SK-N-MC (cell line): Measurements from ENCODE around the gene PPY.
"Not testable (repeated sequence)": the region's sequence is repeated elsewhere in the genome, so short reads cannot be mapped to it uniquely, and the experiment has no call there.

ENCODE experiments used
- DNase-seq: peaks from one replicate; pipeline ENCODE4 v3.0.0-alpha.2; 2011; ENCODE audit warnings: low read depth, low spot score
- H3K27ac ChIP-seq: fragments of 200-600 bp; sonication (generic); 2 replicates; pipeline ENCODE4 v1.5.1; 2016; ENCODE audit warnings: mixed run types
- H3K36me3 ChIP-seq: fragments of 200-600 bp; sonication (generic); 2 replicates; pipeline ENCODE4 v1.6.1; 2017; ENCODE audit warnings: antibody characterized with exemption, low read length, mixed read lengths; ENCODE audit not compliant: insufficient read depth
- H3K4me3 ChIP-seq: fragments of 200-600 bp; sonication (generic); 2 replicates; pipeline ENCODE4 v1.5.1; 2016
- H3K9ac ChIP-seq: fragments of 200-600 bp; sonication (generic); 2 replicates; pipeline ENCODE4 v1.8.0; 2017; ENCODE audit warnings: mixed run types, mixed read lengths; ENCODE audit not compliant: insufficient read length
- H3K9me3 ChIP-seq: fragments of 200-600 bp; sonication (generic); 2 replicates; pipeline ENCODE4 v1.6.1; 2017; ENCODE audit warnings: low read depth, mild to moderate bottlenecking, antibody characterized with exemption, low read length, moderate library complexity, mixed read lengths
- EZH2 ChIP-seq: fragments of 200-600 bp; sonication (generic); IDR thresholded peaks from one replicate; pipeline ENCODE4 v1.6.1; 2017; ENCODE audit warnings: antibody characterized with exemption
- FOXP2 ChIP-seq: optimal IDR thresholded peaks from 2 replicates; pipeline ENCODE3; 2011; ENCODE audit warnings: mild to moderate bottlenecking, moderate library complexity; ENCODE audit not compliant: insufficient read depth; ENCODE audit errors: extremely low read length, control extremely low read depth
- POLR2AphosphoS5 ChIP-seq: IDR thresholded peaks from 2 replicates; pipeline ENCODE4 v1.6.1; 2012; ENCODE audit warnings: mild to moderate bottlenecking, low read depth, low read length, borderline replicate concordance

PPY gene

DNA sequence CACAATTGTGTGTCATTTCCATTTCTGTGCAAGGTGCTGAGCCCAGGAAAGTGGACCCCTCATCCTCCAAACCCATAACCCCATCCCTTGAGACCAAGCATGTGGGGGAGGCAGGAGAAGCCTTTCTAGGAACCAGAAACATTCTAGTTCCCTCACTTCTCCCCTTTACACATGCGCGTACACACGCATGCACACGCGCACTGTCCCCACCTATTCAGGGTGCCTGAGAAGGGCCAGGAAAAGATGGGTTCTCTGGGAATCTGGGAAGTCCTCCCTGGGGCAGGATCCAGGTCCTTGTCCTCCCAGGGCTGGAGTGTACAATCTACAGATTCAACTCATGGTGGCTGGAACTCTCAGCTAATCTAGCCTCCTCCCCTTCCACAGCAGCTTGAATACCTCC, 2.4 kb downstream of the PPY start:
- Histone ChIP-seq H3K9ac (no peak overlapping the region), H3K4me3 (no peak overlapping the region), H3K27ac (no peak overlapping the region), H3K9me3 (no peaks in the 10 kb centered on the region), H3K36me3 (no peaks in the 10 kb centered on the region)
- TF ChIP-seq POLR2AphosphoS5, result no peak
- TF ChIP-seq FOXP2, result no peak
- no peak for TF ChIP-seq EZH2
- no peak for DNase-seq

DNA sequence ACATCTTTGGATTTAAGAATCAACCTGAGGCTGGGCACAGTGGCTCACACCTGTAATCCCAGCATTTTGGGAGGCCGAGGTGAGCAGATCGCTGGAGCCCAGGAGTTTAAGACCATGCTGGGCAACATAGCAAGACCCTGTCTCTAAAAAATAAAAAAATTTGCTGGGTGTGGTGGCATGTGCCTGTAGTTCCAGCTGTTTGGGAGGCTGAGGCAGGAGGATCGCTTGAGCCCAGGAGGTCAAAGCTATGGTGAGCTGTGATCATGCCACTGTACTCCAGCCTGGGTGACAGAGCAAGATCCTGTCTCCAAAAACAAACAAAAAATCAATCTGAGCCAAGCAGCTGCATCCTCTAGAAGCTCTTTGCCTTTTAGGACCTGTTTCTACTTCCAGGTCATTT, 2.8 kb downstream of the PPY start:
- H3K36me3 ChIP-seq, H3K9me3 ChIP-seq, H3K9ac ChIP-seq, H3K27ac ChIP-seq, DNase-seq, H3K4me3 ChIP-seq: not testable (repeated sequence)

DNA sequence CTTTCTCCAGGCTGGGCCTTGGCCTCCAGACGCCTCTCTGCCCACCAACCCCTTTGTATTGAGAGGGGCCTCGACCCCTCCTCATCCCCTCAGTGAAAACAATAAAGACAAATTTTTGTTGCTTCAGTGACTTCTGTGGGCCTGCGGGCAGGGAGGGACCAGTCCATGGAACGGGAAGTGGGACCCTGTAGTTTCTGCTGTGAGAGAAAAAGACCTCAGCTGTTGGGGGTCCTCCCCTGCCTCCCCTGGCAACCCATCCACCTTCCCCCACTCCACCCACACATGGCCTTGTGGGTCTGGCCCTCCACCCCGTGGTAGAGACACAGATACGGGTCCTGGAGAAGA, 3.5 kb downstream of the PPY start:
- no peaks in the 10 kb centered on the region for H3K9me3 ChIP-seq
- no peak for DNase-seq
- no peaks in the 10 kb centered on the region for H3K36me3 ChIP-seq
- H3K4me3 ChIP-seq, result no peak overlapping the region
- TF ChIP-seq EZH2, result no peak
- TF ChIP-seq FOXP2, result no peak
- TF ChIP-seq POLR2AphosphoS5, result no peak
- H3K9ac ChIP-seq, result no peak overlapping the region
- no peak overlapping the region for H3K27ac ChIP-seq

DNA sequence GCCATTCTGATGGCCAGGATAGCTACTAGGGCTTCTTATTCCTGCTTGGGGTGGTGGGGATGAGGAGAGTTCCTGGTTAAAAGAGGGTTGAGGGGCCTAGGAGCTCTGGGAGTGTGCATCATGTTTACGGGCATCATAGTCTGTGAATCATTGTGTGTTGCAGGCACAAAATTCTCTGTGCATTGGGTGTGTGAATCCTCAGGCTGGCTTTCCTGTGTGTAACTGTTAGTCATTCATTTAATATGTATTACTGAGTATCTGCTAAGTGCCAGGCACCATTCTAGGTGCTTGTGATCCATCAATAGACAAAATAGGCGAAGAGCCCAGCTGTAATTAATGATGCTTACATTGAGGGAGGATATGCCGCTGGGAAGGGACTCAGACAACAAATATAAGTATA, 5.8 kb downstream of the PPY start:
- Histone ChIP-seq H3K4me3 (no peak overlapping the region), H3K36me3 (no peaks in the 10 kb centered on the region), H3K9ac (no peak overlapping the region), H3K27ac (no peak overlapping the region), H3K9me3 (no peaks in the 10 kb centered on the region)
- no peak for DNase-seq
- TF ChIP-seq FOXP2, result no peak
- no peak for TF ChIP-seq POLR2AphosphoS5
- TF ChIP-seq EZH2, result no peak

DNA sequence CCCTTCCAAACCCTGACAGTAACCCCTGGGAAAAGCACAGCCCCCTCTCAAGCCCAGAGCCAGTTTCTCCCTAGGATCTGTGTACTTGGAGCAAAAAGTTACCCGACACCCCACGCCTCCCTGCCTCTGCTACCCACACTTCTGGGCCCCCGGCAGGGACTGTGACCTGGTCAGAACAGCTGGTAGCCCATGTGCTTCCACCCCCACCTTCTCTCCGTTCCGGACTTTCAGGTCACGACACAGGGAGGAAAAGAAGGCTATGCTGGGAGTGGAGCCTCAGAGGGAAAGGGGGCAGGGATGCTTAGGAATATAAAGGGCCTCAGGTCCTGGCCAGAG, 6.4 kb downstream of the PPY start:
- Histone ChIP-seq H3K4me3 (no peak overlapping the region), H3K27ac (no peak overlapping the region), H3K36me3 (no peaks in the 10 kb centered on the region), H3K9me3 (no peaks in the 10 kb centered on the region), H3K9ac (no peak overlapping the region)
- TF ChIP-seq EZH2, result no peak
- no peak for TF ChIP-seq POLR2AphosphoS5
- no peak for TF ChIP-seq FOXP2
- DNase-seq, result no peak

DNA sequence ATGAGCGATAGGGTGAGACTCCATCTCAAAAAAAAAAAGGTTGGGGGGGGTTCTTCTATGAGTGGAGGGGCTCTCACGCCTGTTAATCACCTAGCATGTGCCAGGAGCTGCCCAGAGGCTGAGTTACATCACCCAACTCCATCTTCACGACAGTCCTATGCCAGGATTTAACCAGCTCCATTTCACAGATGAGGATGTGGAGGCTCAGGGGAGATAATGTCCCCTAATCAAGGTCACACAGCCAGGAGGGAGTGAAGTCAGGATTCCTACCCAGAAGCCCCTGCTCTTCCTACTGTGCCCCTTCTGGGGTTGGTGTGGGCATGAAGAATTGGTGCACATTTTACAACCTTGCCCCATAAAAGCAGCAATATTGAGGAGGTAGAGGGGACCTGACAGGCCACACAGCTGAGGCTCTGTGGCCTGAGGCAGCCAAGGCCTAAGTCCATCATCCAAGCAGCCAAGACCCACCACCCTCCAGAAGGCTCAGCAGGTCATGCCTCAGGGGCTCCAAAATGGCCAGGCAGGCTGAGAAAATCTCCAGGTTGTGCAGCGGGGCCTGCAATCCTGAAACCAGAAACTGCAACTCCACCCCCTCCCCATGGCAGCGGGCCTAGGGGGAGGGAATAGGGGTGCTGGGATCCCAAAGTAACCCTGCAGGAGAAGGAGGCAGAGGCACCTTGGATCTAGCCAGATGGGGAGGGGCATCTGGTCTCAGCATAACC, 6.9 kb downstream of the PPY start:
- H3K9ac ChIP-seq, result no peak overlapping the region

DNA sequence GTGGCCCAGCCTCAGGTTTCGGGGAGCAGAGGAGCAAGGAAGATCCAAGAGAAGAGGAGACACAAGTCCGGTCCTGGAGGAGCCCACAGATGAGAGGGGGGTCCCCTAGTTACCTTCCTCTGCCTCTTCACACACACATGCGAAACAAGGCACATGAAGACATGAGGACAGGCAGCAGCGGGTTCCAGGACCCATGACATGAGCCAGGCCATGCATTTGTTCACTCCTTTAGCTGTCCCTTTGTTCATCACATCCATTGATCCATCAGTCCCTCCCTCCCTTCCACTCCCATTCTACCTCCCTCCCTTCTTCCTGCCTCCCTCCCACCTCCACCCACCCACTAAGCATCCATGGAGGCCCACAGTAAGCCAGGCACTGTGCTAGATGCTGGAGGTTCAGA, 9.4 kb downstream of the PPY start:
- DNase-seq, result no peak
- H3K4me3 ChIP-seq, result no peak overlapping the region
- H3K27ac ChIP-seq, result no peak overlapping the region
- no peak for TF ChIP-seq EZH2
- TF ChIP-seq FOXP2, result no peak
- no peak for TF ChIP-seq POLR2AphosphoS5
- H3K9me3 ChIP-seq, result no peaks in the 10 kb centered on the region
- no peak overlapping the region for H3K9ac ChIP-seq
- H3K36me3 ChIP-seq, result no peaks in the 10 kb centered on the region

More for the DNA sequence above, 6.9 kb downstream of the PPY start:
- Histone ChIP-seq H3K9me3 (no peaks in the 10 kb centered on the region), H3K27ac (no peak overlapping the region), H3K4me3 (no peak overlapping the region), H3K36me3 (no peaks in the 10 kb centered on the region)
- no peak for DNase-seq
- TF ChIP-seq POLR2AphosphoS5, result no peak
- TF ChIP-seq FOXP2, result no peak
- no peak for TF ChIP-seq EZH2

DNA sequence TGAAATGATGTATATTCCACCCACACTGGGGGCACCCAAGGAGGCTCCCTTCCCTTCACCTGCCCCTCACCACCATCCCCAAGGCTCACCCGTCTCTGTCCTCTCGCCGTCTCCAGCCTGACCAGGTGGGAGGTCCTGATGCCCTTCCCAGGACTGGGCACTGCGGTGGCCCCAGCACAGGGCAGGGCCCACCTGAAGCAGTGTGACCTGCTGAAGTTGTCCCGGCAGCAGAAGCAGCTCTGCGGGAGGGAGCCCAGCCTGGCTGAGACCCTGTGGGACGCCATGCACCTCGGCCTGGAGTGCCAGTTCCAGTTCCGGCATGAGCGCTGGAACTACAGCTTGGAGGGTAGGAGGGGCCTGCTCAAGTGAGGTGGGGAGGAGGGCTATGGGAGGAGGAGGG, 9.9 kb downstream of the PPY start:
- Histone ChIP-seq H3K36me3 (no peaks in the 10 kb centered on the region), H3K27ac (no peak overlapping the region), H3K9me3 (no peaks in the 10 kb centered on the region), H3K9ac (no peak overlapping the region), H3K4me3 (no peak overlapping the region)
- DNase-seq, result no peak
- no peak for TF ChIP-seq POLR2AphosphoS5
- TF ChIP-seq FOXP2, result no peak
- TF ChIP-seq EZH2, result no peak

DNA sequence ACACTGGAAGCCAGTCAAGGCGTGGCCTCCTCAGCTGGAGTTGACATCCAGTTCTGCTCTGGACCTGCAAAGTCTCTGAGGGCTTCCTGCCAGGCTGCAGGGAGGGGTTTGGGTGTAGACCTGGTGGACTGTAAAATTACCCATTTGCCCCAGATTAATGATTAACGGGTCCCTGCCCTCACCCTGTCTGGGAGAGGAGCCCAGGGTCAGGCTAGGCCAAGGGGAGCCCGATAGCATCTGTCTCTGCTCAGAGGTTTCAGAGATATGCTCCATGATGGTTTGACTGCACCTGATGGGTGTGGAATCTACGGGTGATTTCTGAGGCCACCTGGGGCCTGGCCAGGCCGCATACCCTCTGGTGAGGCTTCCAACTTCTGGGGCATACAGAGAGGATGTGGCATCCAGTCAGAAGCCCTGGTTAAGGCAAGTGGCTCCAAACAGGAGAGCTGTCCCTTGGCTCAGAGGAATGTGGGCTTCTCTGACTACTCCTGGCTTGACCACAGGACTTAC, 11.2 kb downstream of the PPY start:
- Histone ChIP-seq H3K36me3 (no peaks in the 10 kb centered on the region), H3K9me3 (no peaks in the 10 kb centered on the region), H3K9ac (no peak overlapping the region), H3K4me3 (no peak overlapping the region), H3K27ac (no peak overlapping the region)
- TF ChIP-seq EZH2, result no peak
- TF ChIP-seq POLR2AphosphoS5, result no peak
- no peak for TF ChIP-seq FOXP2
- no peak for DNase-seq

DNA sequence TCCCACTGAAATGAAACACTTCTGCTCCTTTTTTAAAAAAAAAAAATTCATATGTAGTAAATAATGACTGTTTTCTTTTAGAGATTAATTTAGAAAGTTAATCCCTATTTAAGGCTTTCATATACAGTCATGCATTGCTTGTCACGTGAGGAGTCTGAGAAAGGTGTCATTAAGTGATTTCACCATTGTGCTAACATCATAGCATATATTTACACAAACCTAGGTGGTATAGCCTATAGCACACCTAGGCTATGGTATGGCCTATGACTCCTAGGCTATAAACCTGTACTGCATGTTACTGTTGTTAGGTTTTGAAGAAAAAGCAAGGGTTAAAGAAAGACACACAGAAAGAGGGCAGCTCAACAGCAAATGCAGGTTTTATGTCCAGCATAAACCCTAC, 13.7 kb downstream of the PPY start:
- TF ChIP-seq EZH2, result no peak
- no peak for TF ChIP-seq FOXP2
- TF ChIP-seq POLR2AphosphoS5, result no peak
- Histone ChIP-seq H3K9me3 (no peaks in the 10 kb centered on the region), H3K27ac (no peak overlapping the region), H3K4me3 (no peak overlapping the region), H3K9ac (no peak overlapping the region), H3K36me3 (no peaks in the 10 kb centered on the region)
- no peak for DNase-seq

DNA sequence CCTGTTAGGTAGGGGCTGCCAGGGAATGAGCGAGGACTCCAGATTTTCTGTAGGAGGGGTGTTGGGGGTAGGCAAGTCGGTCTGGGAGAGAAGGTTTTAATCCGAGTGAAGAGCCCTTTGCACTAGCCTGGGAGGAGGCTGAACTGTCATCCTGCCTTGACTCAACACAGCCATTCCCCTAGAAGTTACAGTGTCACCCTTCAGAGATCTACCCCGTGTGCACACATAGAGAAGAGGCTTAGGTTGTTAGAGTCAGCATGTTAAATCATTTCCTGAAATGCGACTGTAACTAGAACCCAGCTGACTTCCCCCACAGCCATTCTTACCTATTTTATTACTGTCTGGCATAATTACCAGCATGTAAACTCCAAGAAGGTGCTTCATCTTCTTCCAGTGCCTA, 14.3 kb downstream of the PPY start:
- not testable (repeated sequence) for H3K36me3 ChIP-seq, H3K4me3 ChIP-seq, H3K9ac ChIP-seq, DNase-seq, H3K9me3 ChIP-seq, H3K27ac ChIP-seq
